K562 (cell line): Measurements from ENCODE around the gene SLC66A2. TPM values are rescaled to one million over a fixed set of nuclear protein-coding genes. Genes with fewer than 3 reads are reported as not detected.

Experiments used
- ATAC-seq: fragments of 200-7000 bp; cut with Tn5 transposase; 3 replicates; pipeline ENCODE4 v1.9.1; 2020; ENCODE audit warnings: moderate library complexity
- BruUV-seq: library from RNA; stranded (reverse); fragments of 400-500 nt; replicated peaks from 2 replicates; lab custom pipeline; 2021; lab: Mats Ljungman, UMichigan
- CTCF ChIA-PET: fragments of 300-600 bp; formaldehyde crosslinking; extraction: SDS; loops from one replicate; lab custom pipeline; 2021; ENCODE audit warnings: low intra/inter-chr PET ratio; lab: Yijun Ruan, JAX
- POLR2A ChIA-PET: fragments of 300-600, 350-650 bp; sonication (Branson Sonifier 250); formaldehyde crosslinking; extraction: SDS; loops from one replicate; lab custom pipeline; 2021; ENCODE audit warnings: antibody characterized with exemption, inconsistent platforms; lab: Yijun Ruan, JAX
- DNase-seq, 4 experiments: peaks; one replicate each; pipeline versions ENCODE4 v3.0.0 to v3.0.0-alpha.2; 2011 to 2018; ENCODE audit warnings: low spot score in 3 of 4, mixed read lengths in 3 of 4; ENCODE audit errors: extremely low read depth in 1 of 4
- FAIRE-seq: peaks from 2 replicates; lab custom pipeline; 2011; peaks lifted over from hg19 to GRCh38; lab: Jason Lieb, UNC
- H2AFZ ChIP-seq: 2 replicates; pipeline ENCODE4 v1.6.0; 2011; ENCODE audit warnings: low read depth, low read length, control low read depth, inconsistent platforms
- H3K27ac ChIP-seq: fragments of 200-600 bp; 3 replicates; pipeline ENCODE4 v1.8.0; 2011; ENCODE audit warnings: low read depth, mild to moderate bottlenecking, control low read depth, inconsistent platforms, low read length, moderate library complexity, mixed read lengths; ENCODE audit errors: extremely low read depth
- H3K27me3 ChIP-seq, 2 experiments: fragments of 300-600 bp in 1 of 2; 2 replicates in 1 of 2; 3 replicates in 1 of 2; pipeline versions ENCODE4 v1.6.0 to v1.8.0; 2011; ENCODE audit warnings: inconsistent platforms in 2 of 2, low read length in 2 of 2, mild to moderate bottlenecking in 1 of 2, mixed read lengths in 1 of 2, moderate library complexity in 1 of 2; ENCODE audit not compliant: control insufficient read depth in 2 of 2, insufficient read depth in 2 of 2
- H3K36me3 ChIP-seq: fragments of 300-600 bp; 3 replicates; pipeline ENCODE4 v1.8.0; 2011; ENCODE audit warnings: mild to moderate bottlenecking, low read length, inconsistent platforms; ENCODE audit not compliant: control insufficient read depth, insufficient read depth
- H3K4me1 ChIP-seq, 2 experiments: fragments of 200-600 bp in 1 of 2; replicated peaks in 1 of 2; 2 replicates in 1 of 2; 3 replicates in 1 of 2; pipeline versions ENCODE4 v1.5.1 to v1.8.0; 2011; ENCODE audit warnings: inconsistent platforms in 2 of 2, low read length in 2 of 2, mild to moderate bottlenecking in 1 of 2, mixed read lengths in 1 of 2, moderate library complexity in 1 of 2; ENCODE audit not compliant: control insufficient read depth in 2 of 2, insufficient read depth in 2 of 2
- H3K4me2 ChIP-seq: 2 replicates; pipeline ENCODE4 v1.6.1; 2011; ENCODE audit warnings: low read length, control low read depth, inconsistent platforms, mixed read lengths; ENCODE audit not compliant: insufficient read depth
- H3K4me3 ChIP-seq: fragments of 200-600 bp; sonication (generic), shearing (Covaris generic); 2 replicates; pipeline ENCODE4 v1.5.1; 2016; ENCODE audit warnings: control low read depth, inconsistent platforms
- H3K79me2 ChIP-seq: fragments of 200-600 bp; 3 replicates; pipeline ENCODE4 v1.8.0; 2011; ENCODE audit warnings: low read length, inconsistent platforms; ENCODE audit not compliant: control insufficient read depth, insufficient read depth
- H3K9ac ChIP-seq, 2 experiments: 2 replicates each; pipeline versions ENCODE4 v1.6.0 to v1.6.1; 2011; ENCODE audit warnings: low read depth in 2 of 2, low read length in 2 of 2, control low read depth in 1 of 2, inconsistent platforms in 1 of 2, mild to moderate bottlenecking in 1 of 2, mixed read lengths in 1 of 2; ENCODE audit not compliant: insufficient read depth in 1 of 2
- H3K9me1 ChIP-seq: one replicate; pipeline ENCODE4 v1.6.0; 2011; ENCODE audit warnings: inconsistent platforms, mild to moderate bottlenecking, low read length, moderate library complexity; ENCODE audit not compliant: control insufficient read depth, insufficient read depth
- H3K9me3 ChIP-seq: replicated peaks from 2 replicates; pipeline ENCODE4 v1.5.1; 2011; ENCODE audit warnings: low read depth, low read length, inconsistent platforms; ENCODE audit not compliant: control insufficient read depth, insufficient read depth
- H4K20me1 ChIP-seq: replicated peaks from 2 replicates; pipeline ENCODE4 v1.6.1; 2011; ENCODE audit warnings: low read length, inconsistent platforms, mixed read lengths; ENCODE audit not compliant: control insufficient read depth, insufficient read depth
- BRCA1 ChIP-seq, 2 experiments: fragments of 450-650 bp in 1 of 2; sonication (generic) in 1 of 2; formaldehyde crosslinking in 1 of 2; IDR thresholded peaks; 2 replicates each; pipeline versions ENCODE4 v1.5.0 to v1.6.1; 2017 to 2020; ENCODE audit warnings: mild to moderate bottlenecking in 1 of 2, missing genetic modification reagents in 1 of 2
- CTBP1 ChIP-seq: fragments of 450-650 bp; IDR thresholded peaks from 2 replicates; pipeline ENCODE4 v1.6.1; 2016; ENCODE audit warnings: borderline replicate concordance
- E2F8 ChIP-seq: fragments of 450-650 bp; IDR thresholded peaks from 2 replicates; pipeline ENCODE4 v1.7.1; 2018; ENCODE audit warnings: mild to moderate bottlenecking, low read depth; ENCODE audit not compliant: partially characterized antibody
- ELF2 ChIP-seq: fragments of 250-450 bp; sonication (Bioruptor Pico); IDR thresholded peaks from 2 replicates; pipeline ENCODE4 v1.5.0; 2021; ENCODE audit warnings: mild to moderate bottlenecking
- ESRRA ChIP-seq: fragments of 450-650 bp; IDR thresholded peaks from 2 replicates; pipeline ENCODE4 v1.6.1; 2014; ENCODE audit warnings: low read depth, mild to moderate bottlenecking, moderate library complexity, borderline replicate concordance
- NR2C2 ChIP-seq, 2 experiments: fragments of 200-800 bp in 1 of 2; sonication (Bioruptor generic) in 1 of 2; sonication (generic) in 1 of 2; formaldehyde crosslinking in 1 of 2; IDR thresholded peaks; 2 replicates each; pipeline versions ENCODE4 v1.6.1 to v1.8.0; 2016 to 2022; ENCODE audit warnings: mild to moderate bottlenecking in 1 of 2, missing compliant biosample characterization in 1 of 2, missing genetic modification characterization in 1 of 2, missing genetic modification reagents in 1 of 2
- POLR2B ChIP-seq: fragments of 450-650 bp; IDR thresholded peaks from 2 replicates; pipeline ENCODE4 v1.6.1; 2018; ENCODE audit warnings: low read depth; ENCODE audit not compliant: partially characterized antibody
- SMARCB1 ChIP-seq: IDR thresholded peaks from 2 replicates; pipeline ENCODE4 v1.6.1; 2011; ENCODE audit warnings: improper control_type of control experiment, low read depth; ENCODE audit not compliant: insufficient read length
- WGBS: fragments of 100-300 bp; shearing (Covaris generic); methylation state at CpG from one replicate; pipeline ENCODE4 v1.1.6; 2016; ENCODE audit warnings: low coverage, mixed read lengths; ENCODE audit not compliant: insufficient coverage; ENCODE audit errors: missing lambda C conversion rate; 5-methylcytosine and 5-hydroxymethylcytosine counted together
- in situ Hi-C: fragments of 300-500 bp; cut with MboI; formaldehyde crosslinking; loops from 4 replicates; pipeline ENCODE4 v1.15.0; 2018; ENCODE audit warnings: inconsistent platforms, mixed read lengths
- intact Hi-C: fragments of 100-400 bp; cut with micrococcal nuclease; formaldehyde crosslinking; loops from 2 replicates; pipeline ENCODE4 v1.14.2; 2022
- polyA plus RNA-seq, 8 experiments: library from polyadenylated mRNA; depleted of rRNA in 4 of 8; stranded (reverse) in 5 of 8; unstranded in 3 of 8; fragments of >200 nt; fragmentation: Nextera tagmentation in 2 of 8; fragmentation: Illumina TruSeq in 1 of 8; extraction: Ambion mirVana in 2 of 8; extraction: Trizol in 1 of 8; gene quantifications; 2 replicates each; pipeline versions ENCODE4 v1.2.1 to v1.2.3, GENCODE V29; 2011 to 2014; ENCODE audit warnings: inconsistent platforms in 1 of 8, missing spikeins in 1 of 8
- total RNA-seq, 7 experiments: library from RNA; depleted of rRNA in 6 of 7; stranded (reverse); fragments of >200 nt in 6 of 7; fragmentation: Illumina TruSeq in 2 of 7; extraction: Trizol in 2 of 7; gene quantifications; 2 replicates each; pipeline versions ENCODE4 v1.2.1 to v1.2.3, GENCODE V29; 2011 to 2021; ENCODE audit warnings: low replicate concordance in 1 of 7

Gene SLC66A2
- total and polyA plus RNA-seq, 9 of the 15 experiments (the other 6 are each of a cell fraction or from before 2014, with no cell fraction given) = 0.25 to 17.5 (median 5.6) TPM

- no peak for ATAC-seq
These were observed 95.1 kb downstream of the SLC66A2 start for GRCh38 chr18:79856119-79857007.

More at GRCh38 chr18:79856119-79857007, 95.1 kb downstream of the SLC66A2 start:
- TF ChIP-seq ELF2 (CRISPR knock-in tag) = no peak
- TF ChIP-seq ESRRA = no peak
- TF ChIP-seq CTBP1 = no peak
- no peak for TF ChIP-seq BRCA1 (IDR thresholded peaks at IDR 0.05)
- no peak for TF ChIP-seq BRCA1 (CRISPR knock-in tag; IDR thresholded peaks at IDR 0.05)
- no peak for TF ChIP-seq E2F8
- no peak for TF ChIP-seq NR2C2 (CRISPR knock-in tag; IDR thresholded peaks at IDR 0.05)
- no peak for TF ChIP-seq NR2C2 (tag; IDR thresholded peaks at IDR 0.05)
- TF ChIP-seq SMARCB1 = no peak
- no peak for TF ChIP-seq POLR2B
- Histone ChIP-seq H3K4me1 (peaks cover 0 to 12% of the 10 kb centered on the region in 2 experiments; a peak in 2 of 5 replicates), H3K9me1 (no peaks in the 10 kb centered on the region), H3K4me2 (no peak overlapping the region), H3K36me3 (no peaks in the 10 kb centered on the region), H3K27me3 (peaks cover 18 to 43% of the 10 kb centered on the region in 2 experiments), H3K9ac (no peak overlapping the region), H3K4me3 (no peak overlapping the region), H3K79me2 (no peaks in the 10 kb centered on the region), H3K27ac (no peak overlapping the region), H2AFZ (no peak overlapping the region), H3K9me3 (no peaks in the 10 kb centered on the region; the same call in 1 of the 2 replicates), H4K20me1 (no peaks in the 10 kb centered on the region)
- no TSS peak for BruUV-seq
- 7% methylated on average over 19 of the region's 26 CpGs for WGBS
- ChIA-PET POLR2A (no interaction called here), CTCF (no interaction called here)
- DNase-seq (no peak), FAIRE-seq (no peak)
- in situ Hi-C loops (no loop called here), intact Hi-C loops (no loop called here)
